SJCRH30 (cell line): ENCODE data around the gene COL5A1. TPM values are rescaled to one million over a fixed set of nuclear protein-coding genes. Genes with fewer than 3 reads are reported as not detected.

Experiments used
- DNase-seq, 2 experiments: peaks; one replicate each; pipeline ENCODE4 v3.0.0-alpha.2; 2015 to 2020
- H3K27ac ChIP-seq: fragments of 250-450 bp; sonication (Bioruptor Pico); 2 replicates; pipeline ENCODE4 v1.5.1; 2020; ENCODE audit warnings: mild to moderate bottlenecking, moderate library complexity
- H3K27me3 ChIP-seq: fragments of 250-450 bp; sonication (Bioruptor Pico); 2 replicates; pipeline ENCODE4 v1.5.1; 2020; ENCODE audit warnings: mild to moderate bottlenecking, moderate library complexity
- H3K36me3 ChIP-seq: fragments of 250-450 bp; sonication (Bioruptor Pico); 2 replicates; pipeline ENCODE4 v1.5.1; 2020; ENCODE audit warnings: mild to moderate bottlenecking, moderate library complexity
- H3K4me1 ChIP-seq: fragments of 250-450 bp; sonication (Bioruptor Pico); 2 replicates; pipeline ENCODE4 v1.5.1; 2020; ENCODE audit warnings: mild to moderate bottlenecking, moderate library complexity
- H3K4me3 ChIP-seq: fragments of 250-450 bp; sonication (Bioruptor Pico); 2 replicates; pipeline ENCODE4 v1.5.1; 2020; ENCODE audit warnings: mild to moderate bottlenecking, moderate library complexity
- H3K9me3 ChIP-seq: fragments of 250-450 bp; sonication (Bioruptor Pico); replicated peaks from 2 replicates; pipeline ENCODE4 v1.5.1; 2020; ENCODE audit warnings: mild to moderate bottlenecking, moderate library complexity
- total RNA-seq: library from RNA; depleted of rRNA; stranded (reverse); fragments of >200 nt; shearing (Covaris generic); gene quantifications from 2 replicates; pipeline ENCODE4 v1.2.3, GENCODE V29; 2014

The COL5A1 gene
- total RNA-seq, 1 experiment from 2014 or later: 32.1 TPM

DNA sequence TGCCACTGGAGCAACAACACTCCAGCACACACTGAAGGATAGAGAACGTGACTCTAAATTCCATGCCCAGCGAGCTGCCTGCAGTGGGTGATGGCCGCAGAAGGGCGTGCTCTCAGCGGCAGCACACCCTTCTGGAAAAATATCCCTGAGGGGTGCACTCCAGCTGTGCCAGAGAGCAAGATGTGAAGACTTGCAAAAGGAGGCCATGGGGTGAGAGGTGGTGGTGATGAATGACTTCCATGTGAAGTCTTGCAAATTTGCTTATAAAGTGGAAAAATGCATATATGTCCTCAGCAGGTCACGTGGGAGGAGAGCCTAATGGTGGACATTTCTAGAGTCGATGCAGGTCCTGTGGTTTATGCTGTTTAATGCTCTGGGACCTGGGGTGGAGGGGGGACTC lies 39.8 kb upstream of the COL5A1 start:
- no peak overlapping the region for H3K4me3 ChIP-seq
- peaks cover 9% of the 10 kb centered on the region for H3K4me1 ChIP-seq
- H3K27me3 ChIP-seq: no peaks in the 10 kb centered on the region
- peak in 1 of 2 experiments; percentile 1 for DNase-seq
- no peaks in the 10 kb centered on the region for H3K36me3 ChIP-seq
- no peak overlapping the region for H3K27ac ChIP-seq
- no peaks in the 10 kb centered on the region for H3K9me3 ChIP-seq

DNA sequence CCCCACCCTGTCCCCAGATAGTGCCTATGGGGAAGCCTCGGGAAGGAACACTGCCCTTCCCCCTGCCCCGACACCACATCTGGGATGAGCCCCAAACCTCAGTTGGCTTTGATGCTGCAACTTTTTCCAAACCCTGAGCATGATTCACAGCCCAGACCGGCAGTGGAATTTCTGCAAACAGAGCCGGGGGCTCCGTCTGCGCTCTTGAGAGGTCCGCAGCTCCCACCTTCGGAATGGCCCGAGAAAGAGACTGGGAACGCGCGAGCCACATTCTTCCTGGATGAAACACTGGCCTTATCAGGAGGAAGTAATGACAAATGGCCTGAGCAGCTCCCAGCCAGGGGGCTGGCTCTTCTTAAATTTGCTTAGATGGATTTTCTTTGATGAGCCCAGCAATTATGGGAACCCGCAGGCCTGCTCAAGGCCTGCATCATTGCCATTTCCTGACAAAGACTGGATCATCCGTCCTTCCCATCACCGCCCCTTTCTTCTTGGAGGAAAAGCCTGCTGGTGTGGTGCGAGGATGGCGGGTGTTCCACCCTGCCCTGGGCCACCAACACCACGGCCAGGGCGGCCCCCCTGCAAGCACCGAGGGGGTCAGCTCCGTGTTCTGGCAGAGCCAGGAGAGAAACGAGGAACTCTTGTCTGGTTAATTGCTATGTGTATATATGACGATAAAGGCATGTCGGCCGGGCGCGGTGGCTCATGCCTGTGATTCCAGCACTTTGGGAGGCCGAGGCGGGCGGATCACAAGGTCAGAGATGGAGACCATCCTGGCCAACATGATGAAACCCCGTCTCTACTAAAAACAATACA lies 38.8 kb upstream of the COL5A1 start:
- Histone ChIP-seq H3K4me1 (peaks cover 13% of the 10 kb centered on the region), H3K36me3 (no peaks in the 10 kb centered on the region), H3K9me3 (no peaks in the 10 kb centered on the region), H3K27ac (peak overlapping the region; percentile 13; the same call in 1 of the 2 replicates), H3K4me3 (no peak overlapping the region), H3K27me3 (no peaks in the 10 kb centered on the region)
- peak; percentile 65 to 73 for DNase-seq

DNA sequence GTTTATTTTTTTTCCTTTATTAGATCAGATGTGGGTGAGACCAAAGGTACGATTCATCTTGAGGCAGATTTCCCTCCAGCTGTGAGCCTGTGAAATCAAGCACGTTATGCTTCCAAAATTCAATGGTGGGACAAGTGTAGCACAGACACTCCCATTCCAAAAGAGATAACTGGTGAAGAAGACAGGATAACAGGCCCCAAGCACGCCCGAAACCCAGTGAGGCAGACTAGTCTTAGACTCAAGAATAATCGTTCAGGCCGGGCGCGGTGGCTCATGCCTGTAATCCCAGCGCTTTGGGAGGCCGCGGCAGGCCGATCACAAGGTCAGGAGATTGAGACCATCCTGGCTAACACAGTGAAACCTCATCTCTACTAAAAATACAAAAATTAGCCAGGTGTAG lies 36.8 kb upstream of the COL5A1 start:
- Histone ChIP-seq H3K9me3 (no peaks in the 10 kb centered on the region), H3K4me1 (peaks cover 22% of the 10 kb centered on the region), H3K27ac (no peak overlapping the region), H3K4me3 (no peak overlapping the region), H3K36me3 (no peaks in the 10 kb centered on the region), H3K27me3 (no peaks in the 10 kb centered on the region)
- no peak for DNase-seq

DNA sequence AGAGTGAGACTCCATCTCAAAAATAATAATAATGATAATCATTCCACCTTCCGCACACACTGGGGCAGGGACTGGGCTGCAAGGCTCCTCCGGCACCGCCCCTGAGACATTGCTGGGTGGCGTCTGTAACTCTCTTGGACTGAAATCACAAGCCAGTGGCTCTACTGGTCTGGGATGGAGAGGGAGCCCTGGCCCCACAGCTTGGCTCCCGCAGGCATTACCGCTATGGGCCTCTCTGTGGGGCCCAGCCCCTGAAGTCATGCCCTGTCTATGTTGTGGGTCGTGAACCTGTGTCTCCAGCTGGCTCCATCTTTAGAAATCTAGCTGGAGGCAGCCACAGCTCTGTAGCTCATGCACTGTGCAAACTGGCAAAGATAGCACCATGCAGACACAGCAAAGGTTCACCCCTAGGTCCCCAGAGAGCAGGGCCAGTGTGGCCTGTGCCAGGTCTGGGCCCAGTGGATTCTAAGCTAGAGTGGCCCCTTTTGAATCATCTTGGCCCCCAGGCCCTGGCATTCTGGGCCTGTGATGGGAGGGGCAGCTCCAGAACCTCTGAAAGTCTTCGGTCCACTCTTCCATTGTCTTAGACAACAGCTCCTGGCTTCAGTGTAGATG lies 36.1 kb upstream of the COL5A1 start:
- peaks cover 22% of the 10 kb centered on the region for H3K4me1 ChIP-seq
- no peak for DNase-seq
- no peaks in the 10 kb centered on the region for H3K27me3 ChIP-seq
- no peaks in the 10 kb centered on the region for H3K9me3 ChIP-seq
- no peaks in the 10 kb centered on the region for H3K36me3 ChIP-seq
- H3K4me3 ChIP-seq: no peak overlapping the region
- no peak overlapping the region for H3K27ac ChIP-seq

DNA sequence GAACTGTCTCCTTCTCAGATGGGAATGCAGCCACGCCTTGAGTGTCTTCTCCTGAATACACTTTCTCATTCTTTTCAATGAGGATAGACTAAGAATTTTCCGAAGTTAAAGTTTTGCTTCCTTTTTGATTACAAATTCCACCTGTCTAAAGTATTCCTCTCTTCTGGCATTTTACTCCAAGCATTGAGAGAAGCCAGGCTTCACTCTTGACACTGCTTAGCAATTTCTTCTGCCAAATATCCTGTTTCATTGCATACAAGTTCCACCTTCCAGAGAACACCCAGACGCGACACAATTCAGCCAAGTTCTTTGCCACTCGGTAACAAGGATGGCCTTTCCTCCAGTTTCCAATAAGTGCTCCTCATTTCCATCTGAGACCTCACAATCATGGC lies 35.6 kb upstream of the COL5A1 start:
- Histone ChIP-seq H3K4me3 (no peak overlapping the region), H3K27me3 (no peaks in the 10 kb centered on the region), H3K4me1 (peaks cover 22% of the 10 kb centered on the region), H3K27ac (no peak overlapping the region), H3K9me3 (no peaks in the 10 kb centered on the region), H3K36me3 (no peaks in the 10 kb centered on the region)
- no peak for DNase-seq

DNA sequence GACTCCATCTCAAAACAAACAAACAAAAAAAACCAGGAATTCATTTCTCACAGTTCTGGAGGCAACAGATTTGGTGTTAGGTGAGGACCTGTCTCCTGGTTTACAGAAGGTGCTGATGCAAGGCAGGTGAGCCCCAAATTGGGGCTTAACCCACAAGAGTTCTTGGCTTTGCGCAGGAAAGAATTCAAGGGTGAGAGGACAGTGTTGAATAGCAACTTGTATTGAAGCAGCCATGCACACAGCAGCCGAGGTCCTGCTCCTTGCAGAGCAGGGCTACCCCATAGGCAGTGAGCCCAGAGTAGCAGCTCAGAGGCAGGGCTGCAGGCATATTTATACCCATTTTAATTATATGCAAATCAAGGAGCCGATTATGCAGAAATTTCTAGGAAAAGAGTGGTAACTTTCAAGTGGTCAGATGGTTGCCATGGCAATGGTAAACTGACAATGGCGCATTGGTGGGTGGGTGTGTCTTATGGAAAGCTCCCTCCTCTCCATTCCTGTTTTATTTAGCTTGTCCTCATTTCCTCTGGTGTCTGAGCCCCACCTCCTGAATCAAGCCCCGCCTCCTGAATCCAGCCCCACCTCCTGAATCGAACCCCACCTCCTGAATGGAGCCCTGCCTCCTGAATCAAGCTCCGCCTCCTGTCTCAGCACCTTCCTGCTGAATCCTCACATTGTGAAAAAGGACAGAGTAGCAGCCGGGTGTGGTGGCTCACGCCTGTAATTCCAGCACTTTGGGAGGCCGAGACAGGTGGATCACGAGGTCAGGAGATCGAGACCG lies 34.5 kb upstream of the COL5A1 start:
- Histone ChIP-seq H3K9me3 (no peaks in the 10 kb centered on the region), H3K36me3 (no peaks in the 10 kb centered on the region), H3K4me1 (peaks cover 18% of the 10 kb centered on the region), H3K27me3 (no peaks in the 10 kb centered on the region), H3K4me3 (no peak overlapping the region), H3K27ac (peak overlapping the region; percentile 19; the same call in 1 of the 2 replicates)
- DNase-seq: peak; percentile 82 to 85

DNA sequence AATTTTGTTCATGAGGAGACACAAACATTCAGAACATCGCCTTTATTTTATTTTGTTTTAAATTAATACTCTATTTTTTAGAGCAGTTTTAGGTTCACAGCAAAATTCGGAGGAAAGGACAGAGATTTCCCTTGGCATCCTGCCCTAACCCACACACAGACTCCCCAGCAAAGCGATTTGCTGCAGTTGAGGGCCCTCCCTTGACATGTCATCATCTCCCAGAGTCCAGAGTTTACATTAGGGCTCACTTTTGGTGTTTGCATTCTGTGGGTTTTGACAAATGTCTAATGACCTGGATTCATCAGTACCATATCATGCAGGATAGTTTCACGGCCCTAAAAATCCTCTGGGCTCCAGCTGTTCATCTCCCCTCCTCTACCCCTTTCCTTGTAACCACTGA lies 33.6 kb upstream of the COL5A1 start:
- no peaks in the 10 kb centered on the region for H3K27me3 ChIP-seq
- no peak overlapping the region; the same call in 1 of the 2 replicates for H3K4me3 ChIP-seq
- H3K4me1 ChIP-seq: peaks cover 14% of the 10 kb centered on the region
- no peaks in the 10 kb centered on the region for H3K36me3 ChIP-seq
- peak; percentile 73 to 79 for DNase-seq
- H3K9me3 ChIP-seq: no peaks in the 10 kb centered on the region
- peak overlapping the region; percentile 19; the same call in 1 of the 2 replicates for H3K27ac ChIP-seq

DNA sequence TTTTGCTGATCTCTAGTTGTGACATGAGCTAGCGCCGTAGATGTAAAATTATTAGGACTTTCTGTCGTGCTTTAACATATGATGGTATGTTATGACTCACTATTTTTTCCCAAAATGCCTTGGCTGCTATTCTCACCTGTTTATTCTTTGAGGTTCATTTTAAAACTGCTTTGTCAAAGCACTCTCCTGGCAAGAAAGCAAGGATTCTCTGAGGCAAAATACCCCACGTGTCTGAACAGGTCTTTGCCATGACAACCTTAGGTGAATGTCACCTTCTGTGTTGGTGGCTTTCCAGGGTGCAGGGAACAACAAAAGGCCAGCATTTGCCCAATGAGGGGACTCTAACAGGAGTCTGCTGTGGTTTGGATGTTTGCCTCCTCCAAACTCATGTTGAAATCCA lies 30.6 kb upstream of the COL5A1 start:
- Histone ChIP-seq H3K9me3 (no peaks in the 10 kb centered on the region; the same call in 1 of the 2 replicates), H3K27me3 (no peaks in the 10 kb centered on the region; the same call in 1 of the 2 replicates), H3K27ac (no peak overlapping the region), H3K36me3 (no peaks in the 10 kb centered on the region), H3K4me1 (peaks cover 13% of the 10 kb centered on the region), H3K4me3 (no peak overlapping the region)
- no peak for DNase-seq

DNA sequence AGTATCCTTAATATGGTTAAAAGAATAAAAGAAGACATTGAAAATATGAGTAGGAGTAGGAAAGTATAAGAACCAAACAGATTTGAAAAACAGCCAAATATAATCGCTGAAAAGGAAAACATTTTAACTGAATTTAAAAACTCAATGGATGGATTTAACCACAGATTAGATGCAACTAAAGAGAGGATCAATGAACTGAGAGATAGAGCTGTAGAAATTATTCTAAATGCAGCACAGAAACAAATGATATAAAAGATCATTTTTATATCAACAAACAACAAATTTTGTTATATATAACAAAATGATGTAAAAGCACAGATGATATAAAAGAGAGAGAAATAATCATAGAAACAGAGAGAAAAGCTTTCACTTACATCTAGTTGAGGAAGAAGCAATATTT lies 29.3 kb upstream of the COL5A1 start:
- Histone ChIP-seq H3K4me3 (no peak overlapping the region), H3K36me3 (no peaks in the 10 kb centered on the region), H3K27ac (no peak overlapping the region), H3K9me3 (no peaks in the 10 kb centered on the region; the same call in 1 of the 2 replicates), H3K4me1 (peaks cover 13% of the 10 kb centered on the region), H3K27me3 (no peaks in the 10 kb centered on the region; the same call in 1 of the 2 replicates)
- DNase-seq: no peak

DNA sequence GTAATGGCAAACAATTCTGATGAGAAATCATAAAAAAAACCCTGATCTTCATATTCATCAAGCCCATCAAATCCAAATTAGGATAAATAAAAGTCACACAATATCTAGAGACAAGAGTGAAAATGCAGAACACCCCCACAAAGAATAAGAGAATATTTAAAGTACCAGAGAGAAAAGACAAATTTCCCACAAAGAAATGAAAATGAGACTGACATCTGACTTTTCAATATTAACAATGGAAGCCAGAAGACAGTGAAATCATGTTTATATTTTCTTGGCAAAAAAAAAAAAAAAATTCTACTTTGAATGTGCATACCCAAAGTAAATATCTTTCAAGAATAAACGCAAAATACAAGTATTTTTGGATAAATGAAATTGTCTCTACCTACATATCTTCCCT lies 28.9 kb upstream of the COL5A1 start:
- H3K36me3 ChIP-seq: no peaks in the 10 kb centered on the region
- DNase-seq: no peak

DNA sequence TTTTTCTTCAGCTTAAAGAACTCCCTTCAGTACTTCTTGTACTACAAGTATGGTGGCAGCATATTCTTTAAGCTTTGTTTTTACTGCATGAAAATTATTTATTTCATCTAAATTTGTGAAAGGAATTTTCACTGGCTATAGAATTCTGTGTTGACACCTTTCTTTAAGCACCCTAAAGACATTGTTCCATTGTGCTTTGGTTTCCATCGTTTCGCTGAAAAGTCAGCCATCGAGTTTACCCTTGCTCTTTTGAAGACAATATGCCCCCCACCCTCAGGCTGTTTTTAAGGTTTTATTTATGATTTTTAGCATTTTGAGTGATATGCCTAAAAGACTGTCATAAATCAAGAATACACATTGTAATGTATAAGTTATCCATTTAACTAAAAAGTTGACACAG lies 27.3 kb upstream of the COL5A1 start:
- no peaks in the 10 kb centered on the region for H3K4me1 ChIP-seq
- no peak overlapping the region for H3K4me3 ChIP-seq
- H3K27ac ChIP-seq: no peak overlapping the region
- H3K36me3 ChIP-seq: no peaks in the 10 kb centered on the region
- no peaks in the 10 kb centered on the region; the same call in 1 of the 2 replicates for H3K9me3 ChIP-seq
- no peaks in the 10 kb centered on the region; the same call in 1 of the 2 replicates for H3K27me3 ChIP-seq
- no peak for DNase-seq

More for the DNA sequence above, 28.9 kb upstream of the COL5A1 start:
- Histone ChIP-seq H3K4me3 (no peak overlapping the region), H3K9me3 (no peaks in the 10 kb centered on the region; the same call in 1 of the 2 replicates), H3K27ac (no peak overlapping the region), H3K4me1 (peaks cover 10% of the 10 kb centered on the region), H3K27me3 (no peaks in the 10 kb centered on the region; the same call in 1 of the 2 replicates)

DNA sequence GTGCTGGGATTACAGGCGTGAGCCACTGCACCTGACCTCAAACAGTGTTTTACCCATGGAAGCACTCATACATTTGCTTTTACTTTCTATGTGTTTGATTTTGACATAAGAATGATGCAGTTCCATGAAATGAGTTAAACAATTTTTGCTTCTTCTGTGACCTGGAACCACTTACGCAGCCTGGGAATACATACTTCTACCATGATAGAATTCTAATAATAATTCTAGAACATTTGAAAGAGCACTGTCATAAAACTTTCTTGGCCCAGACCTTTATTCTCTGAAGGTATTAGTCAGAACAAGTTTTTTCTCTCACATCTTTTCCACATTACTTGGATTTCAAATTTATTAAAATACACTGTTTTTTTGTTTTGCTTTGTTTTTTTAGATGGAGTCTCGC lies 25.3 kb upstream of the COL5A1 start:
- no peak overlapping the region for H3K27ac ChIP-seq
- DNase-seq: no peak
- no peak overlapping the region for H3K4me3 ChIP-seq
- no peaks in the 10 kb centered on the region for H3K36me3 ChIP-seq
- H3K4me1 ChIP-seq: peaks cover 13% of the 10 kb centered on the region
- no peaks in the 10 kb centered on the region; the same call in 1 of the 2 replicates for H3K27me3 ChIP-seq
- no peaks in the 10 kb centered on the region; the same call in 1 of the 2 replicates for H3K9me3 ChIP-seq

DNA sequence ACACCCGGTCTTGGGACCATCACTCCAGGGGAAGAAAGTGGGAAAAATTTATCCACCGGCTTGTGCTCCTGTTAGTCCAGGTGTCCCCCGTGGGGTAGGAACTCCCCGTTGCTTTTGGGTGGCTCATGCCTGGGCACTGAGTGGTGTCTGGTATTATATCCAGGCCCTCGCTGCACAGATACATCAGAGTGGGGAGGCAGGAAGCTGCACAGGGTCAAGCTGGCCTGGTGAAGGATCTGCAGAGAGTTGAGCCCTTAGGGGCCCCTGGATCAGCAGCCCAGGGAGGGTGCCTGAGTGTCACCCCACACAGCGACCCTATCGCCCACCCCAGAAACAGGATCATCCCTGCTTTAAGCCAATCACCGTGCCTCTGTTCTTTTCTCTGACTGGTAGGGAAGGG lies 24.4 kb upstream of the COL5A1 start:
- no peak overlapping the region for H3K4me3 ChIP-seq
- DNase-seq: no peak

DNA sequence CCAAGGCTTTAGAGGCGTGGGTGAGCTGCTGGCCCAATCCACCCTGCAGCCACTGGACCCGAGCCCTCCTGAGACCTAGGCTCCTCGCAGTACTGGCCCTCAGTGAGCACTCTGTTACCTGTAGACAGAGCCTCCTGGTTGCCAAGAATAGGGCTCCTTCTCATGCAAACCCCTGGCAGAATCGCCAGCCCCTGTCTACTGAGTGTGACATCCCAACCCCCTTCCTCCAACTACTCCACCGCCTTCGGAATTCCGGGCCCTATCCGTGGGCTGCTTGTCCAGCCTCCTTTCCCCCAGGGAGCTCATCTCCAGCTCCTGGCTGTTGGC lies 23.8 kb upstream of the COL5A1 start:
- no peaks in the 10 kb centered on the region; the same call in 1 of the 2 replicates for H3K9me3 ChIP-seq
- H3K4me1 ChIP-seq: peaks cover 13% of the 10 kb centered on the region
- no peaks in the 10 kb centered on the region; the same call in 1 of the 2 replicates for H3K27me3 ChIP-seq
- H3K36me3 ChIP-seq: no peaks in the 10 kb centered on the region
- H3K4me3 ChIP-seq: no peak overlapping the region
- peak in 1 of 2 experiments; percentile 4 for DNase-seq
- no peak overlapping the region for H3K27ac ChIP-seq

More for the DNA sequence above, 24.4 kb upstream of the COL5A1 start:
- Histone ChIP-seq H3K4me1 (peaks cover 13% of the 10 kb centered on the region), H3K27ac (no peak overlapping the region), H3K9me3 (no peaks in the 10 kb centered on the region; the same call in 1 of the 2 replicates), H3K27me3 (no peaks in the 10 kb centered on the region; the same call in 1 of the 2 replicates), H3K36me3 (no peaks in the 10 kb centered on the region)
